ENCODE results near the gene SEC62. TPM values are rescaled to one million over a fixed set of nuclear protein-coding genes. Genes with fewer than 3 reads are reported as not detected.

SEC62 gene
- total RNA-seq, 1 donor from 2014 or later, result 94.6 TPM

GRCh38 chr3:170044271-170044670, 77.7 kb downstream of the SEC62 start:
- no peak overlapping the region for H3K4me3 Mint-ChIP-seq (ENCODE audit: low read depth)
- no peak for DNase-seq (ENCODE audit: low spot score, unreplicated experiment)

GRCh38 chr3:170044795-170045244, 78.2 kb downstream of the SEC62 start:
- H3K36me3 Mint-ChIP-seq (ENCODE audit: insufficient read depth), result peaks cover 12% of the 10 kb centered on the region
- no peak for TF ChIP-seq CTCF (IDR thresholded peaks at IDR 0.05; ENCODE audit: unreplicated experiment)
- no peak overlapping the region for H3K4me3 Mint-ChIP-seq (ENCODE audit: low read depth)
- H3K27ac Mint-ChIP-seq, result peak overlapping the region; percentile 82
- no peaks in the 10 kb centered on the region for H3K27me3 Mint-ChIP-seq
- peaks cover 55% of the 10 kb centered on the region for H3K4me1 Mint-ChIP-seq (ENCODE audit: low read depth)
- no peak for DNase-seq (ENCODE audit: low spot score, unreplicated experiment)
- H3K9me3 Mint-ChIP-seq (ENCODE audit: low read depth), result no peaks in the 10 kb centered on the region

More at GRCh38 chr3:170044271-170044670, 77.7 kb downstream of the SEC62 start:
- Mint-ChIP-seq H3K4me1 (ENCODE audit: low read depth) (peaks cover 53% of the 10 kb centered on the region), H3K36me3 (ENCODE audit: insufficient read depth) (peaks cover 12% of the 10 kb centered on the region), H3K27me3 (no peaks in the 10 kb centered on the region), H3K27ac (no peak overlapping the region), H3K9me3 (ENCODE audit: low read depth) (no peaks in the 10 kb centered on the region)
- TF ChIP-seq CTCF (IDR thresholded peaks at IDR 0.05; ENCODE audit: unreplicated experiment), result no peak

GRCh38 chr3:170046269-170047132, 79.9 kb downstream of the SEC62 start:
- TF ChIP-seq CTCF (IDR thresholded peaks at IDR 0.05; ENCODE audit: unreplicated experiment), result no peak
- Mint-ChIP-seq H3K4me3 (ENCODE audit: low read depth) (peak overlapping the region; percentile 53), H3K27me3 (no peaks in the 10 kb centered on the region), H3K36me3 (ENCODE audit: insufficient read depth) (peaks cover 13% of the 10 kb centered on the region), H3K4me1 (ENCODE audit: low read depth) (peaks cover 54% of the 10 kb centered on the region), H3K9me3 (ENCODE audit: low read depth) (no peaks in the 10 kb centered on the region), H3K27ac (peak overlapping the region; percentile 97)
- no peak for DNase-seq (ENCODE audit: low spot score, unreplicated experiment)

GRCh38 chr3:170047133-170047404, 80.5 kb downstream of the SEC62 start:
- Mint-ChIP-seq H3K9me3 (ENCODE audit: low read depth) (no peaks in the 10 kb centered on the region), H3K27ac (peak overlapping the region; percentile 97), H3K27me3 (no peaks in the 10 kb centered on the region), H3K4me3 (ENCODE audit: low read depth) (peak overlapping the region; percentile 11), H3K4me1 (ENCODE audit: low read depth) (peaks cover 52% of the 10 kb centered on the region), H3K36me3 (ENCODE audit: insufficient read depth) (peaks cover 13% of the 10 kb centered on the region)
- no peak for DNase-seq (ENCODE audit: low spot score, unreplicated experiment)
- no peak for TF ChIP-seq CTCF (IDR thresholded peaks at IDR 0.05; ENCODE audit: unreplicated experiment)

Other genes with a start within 250 kb of the SEC62 start
- 9.1 and 12.4 TPM in 2 replicates for gene TERC, start 201.7 kb upstream of the SEC62 start, total RNA-seq
- gene ACTRT3, start 197.2 kb upstream of the SEC62 start, total RNA-seq, result 2.1 and 2.6 TPM in 2 replicates
- gene MYNN, start 193.4 kb upstream of the SEC62 start, total RNA-seq, result 15.5 and 15.8 TPM in 2 replicates
- 0.31 and 0.42 TPM in 2 replicates for gene LRRIQ4, start 153.9 kb upstream of the SEC62 start, total RNA-seq
- gene LRRC34, start 153.9 kb upstream of the SEC62 start, total RNA-seq, result 6.6 and 7.0 TPM in 2 replicates
- 0.67 and 1.2 TPM in 2 replicates for gene LRRC31, start 96.9 kb upstream of the SEC62 start, total RNA-seq
- gene SAMD7, start 55.2 kb upstream of the SEC62 start, total RNA-seq, result not detected in 2 replicates
- 33.7 and 44.3 TPM in 2 replicates for gene GPR160, start 71.2 kb downstream of the SEC62 start, total RNA-seq
- gene PHC3, start 214.9 kb downstream of the SEC62 start, total RNA-seq, result 57.5 and 71.8 TPM in 2 replicates

Measured in progenitor cell of endocrine pancreas (in vitro differentiated cells).